ENCODE results near the gene CHFR.
"Not testable (repeated sequence)": the region's sequence is repeated elsewhere in the genome, so short reads cannot be mapped to it uniquely, and the experiment has no call there.

CHFR gene

GRCh38 chr12:132836795-132837331, 50.5 kb downstream of the CHFR start:
- H3K9ac ChIP-seq (ENCODE audit: low read length): no peak overlapping the region
- no peaks in the 10 kb centered on the region for H3K4me1 ChIP-seq (ENCODE audit: control insufficient read depth, insufficient read depth, low read depth, low read length)
- H4K8ac ChIP-seq (ENCODE audit: low read length): no peak overlapping the region
- H3K9me3 ChIP-seq (ENCODE audit: control insufficient read depth, low read length): no peaks in the 10 kb centered on the region
- 88% methylated on average over 5 of the region's 5 CpGs for WGBS
- no peak overlapping the region for H2BK5ac ChIP-seq (ENCODE audit: low read depth, low read length, poor library complexity, severe bottlenecking)
- H2BK120ac ChIP-seq (ENCODE audit: low read depth, low read length): no peak overlapping the region
- H2AFZ ChIP-seq (ENCODE audit: low read depth, low read length): no peak overlapping the region
- H3K14ac ChIP-seq (ENCODE audit: low read length in 2 of 2): no peak overlapping the region
- no peak overlapping the region for H3K4me3 ChIP-seq (ENCODE audit: insufficient read depth in 1 of 2, low read depth in 1 of 2, low read length in 2 of 2)
- peaks cover 69 to 79% of the 10 kb centered on the region in 2 experiments for H3K36me3 ChIP-seq (ENCODE audit: control insufficient read depth in 1 of 2, insufficient read depth in 2 of 2, low read depth in 1 of 2, low read length in 2 of 2)
- peaks cover 28% of the 10 kb centered on the region for H3K79me1 ChIP-seq (replicated peaks; ENCODE audit: low read length, poor library complexity, severe bottlenecking)
- no peak overlapping the region for H4K91ac ChIP-seq (ENCODE audit: low read length)
- no peak overlapping the region for H2BK15ac ChIP-seq (ENCODE audit: low read depth, poor library complexity, severe bottlenecking)
- no peak overlapping the region for H2BK12ac ChIP-seq (ENCODE audit: low read length in 2 of 2)
- H3K27me3 ChIP-seq (ENCODE audit: control insufficient read depth in 1 of 2, insufficient read depth in 1 of 2, low read length in 2 of 2): no peaks in the 10 kb centered on the region
- no peak overlapping the region for H3K4me2 ChIP-seq (ENCODE audit: low read length, poor library complexity, severe bottlenecking)
- no peak overlapping the region for H3K18ac ChIP-seq (ENCODE audit: low read depth in 1 of 2, low read length in 2 of 2)
- no peak for DNase-seq
- H3K23ac ChIP-seq (ENCODE audit: low read length in 2 of 2): no peak overlapping the region
- no peak overlapping the region for H3K27ac ChIP-seq (ENCODE audit: low read length, poor library complexity, severe bottlenecking)
- H3K4ac ChIP-seq (ENCODE audit: low read depth in 1 of 2, low read length in 2 of 2): no peak overlapping the region
- no peak overlapping the region for H2AK5ac ChIP-seq (ENCODE audit: low read length, severe bottlenecking)

- WGBS: 93% methylated on average over 29 of the region's 30 CpGs
- not testable (repeated sequence) for H2AFZ ChIP-seq (ENCODE audit: low read depth, low read length); H2BK5ac ChIP-seq (ENCODE audit: low read depth, low read length, poor library complexity, severe bottlenecking); H2BK120ac ChIP-seq (ENCODE audit: low read depth, low read length); H2BK15ac ChIP-seq (ENCODE audit: low read depth, poor library complexity, severe bottlenecking); H3K4ac ChIP-seq (ENCODE audit: low read depth in 1 of 2, low read length in 2 of 2); H2BK12ac ChIP-seq (ENCODE audit: low read length in 2 of 2); H3K9ac ChIP-seq (ENCODE audit: low read length); H3K27ac ChIP-seq (ENCODE audit: low read length, poor library complexity, severe bottlenecking); H3K4me2 ChIP-seq (ENCODE audit: low read length, poor library complexity, severe bottlenecking); H3K14ac ChIP-seq (ENCODE audit: low read length in 2 of 2); H3K4me1 ChIP-seq (ENCODE audit: control insufficient read depth, insufficient read depth, low read depth, low read length); H4K8ac ChIP-seq (ENCODE audit: low read length); H3K18ac ChIP-seq (ENCODE audit: low read depth in 1 of 2, low read length in 2 of 2); H3K23ac ChIP-seq (ENCODE audit: low read length in 2 of 2); H3K27me3 ChIP-seq (ENCODE audit: control insufficient read depth in 1 of 2, insufficient read depth in 1 of 2, low read length in 2 of 2); H3K4me3 ChIP-seq (ENCODE audit: insufficient read depth in 1 of 2, low read depth in 1 of 2, low read length in 2 of 2); H4K91ac ChIP-seq (ENCODE audit: low read length); H3K9me3 ChIP-seq (ENCODE audit: control insufficient read depth, low read length); H2AK5ac ChIP-seq (ENCODE audit: low read length, severe bottlenecking); DNase-seq
- Histone ChIP-seq H3K79me1 (replicated peaks; ENCODE audit: low read length, poor library complexity, severe bottlenecking) (peaks cover 31% of the 10 kb centered on the region), H3K36me3 (ENCODE audit: control insufficient read depth in 1 of 2, insufficient read depth in 2 of 2, low read depth in 1 of 2, low read length in 2 of 2) (peaks cover 67 to 80% of the 10 kb centered on the region in 2 experiments)
Measured at GRCh38 chr12:132836230-132836629, 51.2 kb downstream of the CHFR start.

- no peak overlapping the region for H3K4me2 ChIP-seq (ENCODE audit: low read length, poor library complexity, severe bottlenecking)
- peaks cover 58 to 73% of the 10 kb centered on the region in 2 experiments for H3K36me3 ChIP-seq (ENCODE audit: control insufficient read depth in 1 of 2, insufficient read depth in 2 of 2, low read depth in 1 of 2, low read length in 2 of 2)
- no peak overlapping the region for H3K4me3 ChIP-seq (ENCODE audit: insufficient read depth in 1 of 2, low read depth in 1 of 2, low read length in 2 of 2)
- no peak overlapping the region for H2BK120ac ChIP-seq (ENCODE audit: low read depth, low read length)
- H3K79me1 ChIP-seq (replicated peaks; ENCODE audit: low read length, poor library complexity, severe bottlenecking): peaks cover 26% of the 10 kb centered on the region
- H3K9ac ChIP-seq (ENCODE audit: low read length): no peak overlapping the region
- no peak overlapping the region for H2BK15ac ChIP-seq (ENCODE audit: low read depth, poor library complexity, severe bottlenecking)
- no peak overlapping the region for H2BK5ac ChIP-seq (ENCODE audit: low read depth, low read length, poor library complexity, severe bottlenecking)
- no peak for DNase-seq
- no peak overlapping the region for H3K27ac ChIP-seq (ENCODE audit: low read length, poor library complexity, severe bottlenecking)
- H3K27me3 ChIP-seq (ENCODE audit: control insufficient read depth in 1 of 2, insufficient read depth in 1 of 2, low read length in 2 of 2): no peaks in the 10 kb centered on the region
- H2BK12ac ChIP-seq (ENCODE audit: low read length in 2 of 2): no peak overlapping the region
- H3K9me3 ChIP-seq (ENCODE audit: control insufficient read depth, low read length): no peaks in the 10 kb centered on the region
- H3K4ac ChIP-seq (ENCODE audit: low read depth in 1 of 2, low read length in 2 of 2): no peak overlapping the region
- no peak overlapping the region for H3K14ac ChIP-seq (ENCODE audit: low read length in 2 of 2)
- H3K18ac ChIP-seq (ENCODE audit: low read depth in 1 of 2, low read length in 2 of 2): no peak overlapping the region
- no peak overlapping the region for H4K91ac ChIP-seq (ENCODE audit: low read length)
- H2AK5ac ChIP-seq (ENCODE audit: low read length, severe bottlenecking): no peak overlapping the region
- H3K23ac ChIP-seq (ENCODE audit: low read length in 2 of 2): no peak overlapping the region
- no peak overlapping the region for H4K8ac ChIP-seq (ENCODE audit: low read length)
- H3K4me1 ChIP-seq (ENCODE audit: control insufficient read depth, insufficient read depth, low read depth, low read length): no peaks in the 10 kb centered on the region
- no peak overlapping the region for H2AFZ ChIP-seq (ENCODE audit: low read depth, low read length)
- WGBS: 96% methylated on average over 41 of the region's 42 CpGs
Measured at GRCh38 chr12:132835076-132836025, 52.1 kb downstream of the CHFR start.

GRCh38 chr12:132834181-132834711, 53.2 kb downstream of the CHFR start:
- no peak overlapping the region for H3K23ac ChIP-seq (ENCODE audit: low read length in 2 of 2)
- peaks cover 22% of the 10 kb centered on the region for H3K79me1 ChIP-seq (replicated peaks; ENCODE audit: low read length, poor library complexity, severe bottlenecking)
- H3K14ac ChIP-seq (ENCODE audit: low read length in 2 of 2): no peak overlapping the region
- no peak overlapping the region for H2AFZ ChIP-seq (ENCODE audit: low read depth, low read length)
- H3K9ac ChIP-seq (ENCODE audit: low read length): no peak overlapping the region
- no peak for DNase-seq
- H3K4me2 ChIP-seq (ENCODE audit: low read length, poor library complexity, severe bottlenecking): no peak overlapping the region
- WGBS: 70% methylated on average over 2 of the region's 5 CpGs
- H3K4me1 ChIP-seq (ENCODE audit: control insufficient read depth, insufficient read depth, low read depth, low read length): no peaks in the 10 kb centered on the region
- H3K27ac ChIP-seq (ENCODE audit: low read length, poor library complexity, severe bottlenecking): no peak overlapping the region
- no peaks in the 10 kb centered on the region for H3K9me3 ChIP-seq (ENCODE audit: control insufficient read depth, low read length)
- H3K27me3 ChIP-seq (ENCODE audit: control insufficient read depth in 1 of 2, insufficient read depth in 1 of 2, low read length in 2 of 2): no peaks in the 10 kb centered on the region
- no peak overlapping the region for H3K18ac ChIP-seq (ENCODE audit: low read depth in 1 of 2, low read length in 2 of 2)
- H2BK15ac ChIP-seq (ENCODE audit: low read depth, poor library complexity, severe bottlenecking): no peak overlapping the region
- peaks cover 53 to 63% of the 10 kb centered on the region in 2 experiments for H3K36me3 ChIP-seq (ENCODE audit: control insufficient read depth in 1 of 2, insufficient read depth in 2 of 2, low read depth in 1 of 2, low read length in 2 of 2)
- H3K4me3 ChIP-seq (ENCODE audit: insufficient read depth in 1 of 2, low read depth in 1 of 2, low read length in 2 of 2): no peak overlapping the region
- H2BK12ac ChIP-seq (ENCODE audit: low read length in 2 of 2): no peak overlapping the region
- H4K91ac ChIP-seq (ENCODE audit: low read length): no peak overlapping the region
- H4K8ac ChIP-seq (ENCODE audit: low read length): no peak overlapping the region
- no peak overlapping the region for H3K4ac ChIP-seq (ENCODE audit: low read depth in 1 of 2, low read length in 2 of 2)
- H2AK5ac ChIP-seq (ENCODE audit: low read length, severe bottlenecking): no peak overlapping the region
- H2BK5ac ChIP-seq (ENCODE audit: low read depth, low read length, poor library complexity, severe bottlenecking): no peak overlapping the region
- H2BK120ac ChIP-seq (ENCODE audit: low read depth, low read length): no peak overlapping the region

Data from mesenchymal stem cell (in vitro differentiated cells and primary cell).